Measurements from ENCODE around the gene MEFV.

Gene MEFV

DNA sequence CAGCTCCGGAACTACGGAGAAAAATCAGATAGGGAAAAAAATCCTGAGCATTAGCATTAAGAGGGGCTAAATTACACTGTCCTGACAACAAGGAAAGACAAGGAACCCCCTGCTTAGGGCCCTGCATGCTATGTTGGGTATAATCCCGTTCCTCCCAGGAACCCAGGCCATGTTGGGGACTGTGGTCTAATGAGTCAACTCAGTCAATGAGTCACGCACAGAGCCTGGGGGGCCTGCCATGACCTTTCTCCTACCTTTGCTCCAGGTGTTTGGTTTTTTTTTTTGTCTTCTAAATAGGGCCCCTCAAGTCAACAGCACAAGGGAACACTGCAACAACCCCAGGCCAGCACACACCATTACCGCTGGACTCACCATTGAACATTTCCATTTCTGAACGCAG lies 12.6 kb downstream of the MEFV start:
- no peak for ATAC-seq
- TF ChIP-seq RARB (CRISPR knock-in tag; IDR thresholded peaks at IDR 0.05): no peak
- no peak for TF ChIP-seq ZNF565 (CRISPR knock-in tag; conservative IDR thresholded peaks at IDR 0.05; ENCODE audit: low read depth)
- TF ChIP-seq TSHZ2 (CRISPR knock-in tag; IDR thresholded peaks at IDR 0.05): no peak
- TF ChIP-seq PPARA (CRISPR knock-in tag; IDR thresholded peaks at IDR 0.05; ENCODE audit: borderline replicate concordance): no peak
- TF ChIP-seq TOX (CRISPR knock-in tag; IDR thresholded peaks at IDR 0.05; ENCODE audit: borderline replicate concordance): no peak
- no peak for TF ChIP-seq BACH2 (CRISPR knock-in tag; IDR thresholded peaks at IDR 0.05; ENCODE audit: borderline replicate concordance)
- no peak for TF ChIP-seq ZFP3 (CRISPR knock-in tag; IDR thresholded peaks at IDR 0.05)
- no peak for TF ChIP-seq CREB5 (CRISPR knock-in tag; IDR thresholded peaks at IDR 0.05; ENCODE audit: low read depth)
- TF ChIP-seq OSR1 (CRISPR knock-in tag; IDR thresholded peaks at IDR 0.05): no peak
- TF ChIP-seq ARNTL (CRISPR knock-in tag; IDR thresholded peaks at IDR 0.05; ENCODE audit: borderline replicate concordance, low read depth): no peak
- no peak for TF ChIP-seq POU6F1 (CRISPR knock-in tag; IDR thresholded peaks at IDR 0.05; ENCODE audit: borderline replicate concordance, low read depth)
- no peak for TF ChIP-seq ZNF70 (CRISPR knock-in tag; IDR thresholded peaks at IDR 0.05)
- no peak for TF ChIP-seq TCF4 (CRISPR knock-in tag; IDR thresholded peaks at IDR 0.05; ENCODE audit: borderline replicate concordance)
- no peak for TF ChIP-seq CSRNP3 (CRISPR knock-in tag; IDR thresholded peaks at IDR 0.05)
- TF ChIP-seq ESRRG (CRISPR knock-in tag; IDR thresholded peaks at IDR 0.05): no peak
- no peak for TF ChIP-seq ZFP30 (CRISPR knock-in tag; IDR thresholded peaks at IDR 0.05)
- TF ChIP-seq ZNF8 (CRISPR knock-in tag; IDR thresholded peaks at IDR 0.05): no peak
- no peak for TF ChIP-seq SNAI2 (CRISPR knock-in tag; IDR thresholded peaks at IDR 0.05)
- TF ChIP-seq GLIS3 (CRISPR knock-in tag; IDR thresholded peaks at IDR 0.05): no peak
- TF ChIP-seq ZC3H10 (CRISPR knock-in tag; IDR thresholded peaks at IDR 0.05): no peak

- TF ChIP-seq ZNF565 (CRISPR knock-in tag; conservative IDR thresholded peaks at IDR 0.05; ENCODE audit: low read depth): no peak
- no peak for TF ChIP-seq CSRNP3 (CRISPR knock-in tag; IDR thresholded peaks at IDR 0.05)
- TF ChIP-seq OSR1 (CRISPR knock-in tag; IDR thresholded peaks at IDR 0.05): no peak
- TF ChIP-seq ZNF70 (CRISPR knock-in tag; IDR thresholded peaks at IDR 0.05): no peak
- TF ChIP-seq, protein P1, sequence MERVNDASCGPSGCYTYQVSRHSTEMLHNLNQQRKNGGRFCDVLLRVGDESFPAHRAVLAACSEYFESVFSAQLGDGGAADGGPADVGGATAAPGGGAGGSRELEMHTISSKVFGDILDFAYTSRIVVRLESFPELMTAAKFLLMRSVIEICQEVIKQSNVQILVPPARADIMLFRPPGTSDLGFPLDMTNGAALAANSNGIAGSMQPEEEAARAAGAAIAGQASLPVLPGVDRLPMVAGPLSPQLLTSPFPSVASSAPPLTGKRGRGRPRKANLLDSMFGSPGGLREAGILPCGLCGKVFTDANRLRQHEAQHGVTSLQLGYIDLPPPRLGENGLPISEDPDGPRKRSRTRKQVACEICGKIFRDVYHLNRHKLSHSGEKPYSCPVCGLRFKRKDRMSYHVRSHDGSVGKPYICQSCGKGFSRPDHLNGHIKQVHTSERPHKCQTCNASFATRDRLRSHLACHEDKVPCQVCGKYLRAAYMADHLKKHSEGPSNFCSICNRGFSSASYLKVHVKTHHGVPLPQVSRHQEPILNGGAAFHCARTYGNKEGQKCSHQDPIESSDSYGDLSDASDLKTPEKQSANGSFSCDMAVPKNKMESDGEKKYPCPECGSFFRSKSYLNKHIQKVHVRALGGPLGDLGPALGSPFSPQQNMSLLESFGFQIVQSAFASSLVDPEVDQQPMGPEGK (CRISPR knock-in tag; IDR thresholded peaks at IDR 0.05; ENCODE audit: borderline replicate concordance): no peak
- TF ChIP-seq TSHZ2 (CRISPR knock-in tag; IDR thresholded peaks at IDR 0.05): no peak
- TF ChIP-seq RARB (CRISPR knock-in tag; IDR thresholded peaks at IDR 0.05): no peak
- TF ChIP-seq PPARA (CRISPR knock-in tag; IDR thresholded peaks at IDR 0.05; ENCODE audit: borderline replicate concordance): no peak
- no peak for TF ChIP-seq ZFP3 (CRISPR knock-in tag; IDR thresholded peaks at IDR 0.05)
- TF ChIP-seq ZC3H10 (CRISPR knock-in tag; IDR thresholded peaks at IDR 0.05): no peak
- TF ChIP-seq BACH2 (CRISPR knock-in tag; IDR thresholded peaks at IDR 0.05; ENCODE audit: borderline replicate concordance): no peak
- TF ChIP-seq ARNTL (CRISPR knock-in tag; IDR thresholded peaks at IDR 0.05; ENCODE audit: borderline replicate concordance, low read depth): no peak
- no peak for TF ChIP-seq ZFP30 (CRISPR knock-in tag; IDR thresholded peaks at IDR 0.05)
- no peak for TF ChIP-seq TCF4 (CRISPR knock-in tag; IDR thresholded peaks at IDR 0.05; ENCODE audit: borderline replicate concordance)
- no peak for TF ChIP-seq CREB5 (CRISPR knock-in tag; IDR thresholded peaks at IDR 0.05; ENCODE audit: low read depth)
- no peak for TF ChIP-seq SNAI2 (CRISPR knock-in tag; IDR thresholded peaks at IDR 0.05)
- ATAC-seq: no peak
Measured at GRCh38 chr16:3242709-3243108, 13.7 kb downstream of the MEFV start.

Measured in SK-N-SH treated with all-trans-retinoic acid at 6 μM for 48 hours (cell line).